GM21526 (cell line): ENCODE data around the gene RILPL1.
"Not testable (repeated sequence)": the region's sequence is repeated elsewhere in the genome, so short reads cannot be mapped to it uniquely, and the experiment has no call there.

Experiments
- ATAC-seq: cut with Tn5 transposase; IDR thresholded peaks from one replicate; pipeline ENCODE4 v1.9.1; 2021; ENCODE audit warnings: moderate library complexity; ENCODE audit not compliant: unreplicated experiment, low FRiP score

Gene RILPL1

GRCh38 chr12:123531091-123531490 lies 2.4 kb downstream of the RILPL1 start:
- no peak for ATAC-seq

DNA sequence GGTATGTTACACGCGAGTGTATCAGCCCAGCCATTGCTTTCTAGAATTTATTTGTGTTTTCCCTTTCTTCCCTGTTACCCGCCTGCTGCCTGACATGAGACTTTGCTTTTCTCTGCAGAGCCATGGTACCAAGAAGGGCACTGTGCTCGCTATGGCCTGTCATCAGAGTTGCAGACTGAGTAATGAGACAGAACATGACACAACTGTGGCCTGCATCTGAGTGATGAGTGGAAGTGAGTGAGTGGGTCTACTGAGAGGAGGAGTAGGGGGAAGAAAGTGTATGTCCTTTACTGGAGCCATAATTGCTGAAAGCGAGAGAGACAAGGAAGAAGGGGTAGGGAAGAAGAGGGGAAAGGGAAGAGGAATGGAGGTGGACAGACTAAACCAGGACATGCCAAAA lies 2.9 kb downstream of the RILPL1 start:
- ATAC-seq = no peak

- ATAC-seq = no peak
Observed at GRCh38 chr12:123529686-123530085, 3.8 kb downstream of the RILPL1 start.

- ATAC-seq = no peak
Observed at GRCh38 chr12:123528858-123529257, 4.7 kb downstream of the RILPL1 start.

DNA sequence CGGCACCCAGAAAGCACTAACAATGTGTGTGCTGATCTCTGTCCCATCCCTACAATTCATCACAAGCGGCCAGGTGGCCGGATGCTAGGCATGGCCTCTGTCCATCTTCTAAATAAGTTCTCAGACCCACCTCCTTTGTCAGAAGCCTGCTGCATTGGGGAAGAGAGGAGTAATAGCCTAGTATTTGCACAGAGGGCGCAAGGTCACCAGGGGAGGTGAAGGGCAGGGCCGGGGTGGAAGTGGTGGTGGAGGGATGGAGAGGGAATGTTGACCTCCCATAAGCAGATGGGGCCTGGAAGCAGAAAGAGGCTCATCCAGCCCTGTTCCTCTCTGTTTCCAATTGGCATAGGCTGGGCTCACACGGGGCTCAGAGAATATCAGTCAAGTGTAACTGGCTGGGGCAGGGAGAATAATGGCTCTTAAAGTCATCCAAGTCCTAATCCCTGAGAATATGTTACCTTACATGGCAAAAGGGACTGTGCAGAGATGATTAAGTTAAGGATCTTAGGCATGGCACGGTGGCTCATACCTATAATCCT lies 6.9 kb downstream of the RILPL1 start:
- no peak for ATAC-seq

- ATAC-seq = no peak
Observed at GRCh38 chr12:123524378-123524777, 9.1 kb downstream of the RILPL1 start.

GRCh38 chr12:123523518-123523917 lies 10.0 kb downstream of the RILPL1 start:
- ATAC-seq = no peak

DNA sequence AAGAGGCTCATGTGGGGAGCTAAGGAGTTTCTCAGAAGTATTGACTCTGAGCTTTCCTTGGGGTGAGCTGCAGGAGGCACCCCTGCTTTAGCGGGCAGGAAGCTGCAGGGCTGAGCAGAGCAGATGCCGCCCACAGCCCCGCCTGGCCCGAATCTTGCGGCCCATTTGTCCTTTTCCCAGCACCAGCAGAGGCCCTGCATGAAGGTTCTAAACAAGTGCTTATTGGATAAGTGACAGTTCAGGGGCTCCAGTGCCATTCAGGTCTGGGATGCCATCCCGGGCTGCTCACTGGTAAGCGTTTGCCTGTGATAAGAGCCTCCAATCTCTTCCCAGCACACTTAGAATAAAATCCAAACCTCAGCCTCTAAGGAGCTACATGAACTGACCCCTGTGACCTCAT lies 11.4 kb downstream of the RILPL1 start:
- ATAC-seq = no peak

DNA sequence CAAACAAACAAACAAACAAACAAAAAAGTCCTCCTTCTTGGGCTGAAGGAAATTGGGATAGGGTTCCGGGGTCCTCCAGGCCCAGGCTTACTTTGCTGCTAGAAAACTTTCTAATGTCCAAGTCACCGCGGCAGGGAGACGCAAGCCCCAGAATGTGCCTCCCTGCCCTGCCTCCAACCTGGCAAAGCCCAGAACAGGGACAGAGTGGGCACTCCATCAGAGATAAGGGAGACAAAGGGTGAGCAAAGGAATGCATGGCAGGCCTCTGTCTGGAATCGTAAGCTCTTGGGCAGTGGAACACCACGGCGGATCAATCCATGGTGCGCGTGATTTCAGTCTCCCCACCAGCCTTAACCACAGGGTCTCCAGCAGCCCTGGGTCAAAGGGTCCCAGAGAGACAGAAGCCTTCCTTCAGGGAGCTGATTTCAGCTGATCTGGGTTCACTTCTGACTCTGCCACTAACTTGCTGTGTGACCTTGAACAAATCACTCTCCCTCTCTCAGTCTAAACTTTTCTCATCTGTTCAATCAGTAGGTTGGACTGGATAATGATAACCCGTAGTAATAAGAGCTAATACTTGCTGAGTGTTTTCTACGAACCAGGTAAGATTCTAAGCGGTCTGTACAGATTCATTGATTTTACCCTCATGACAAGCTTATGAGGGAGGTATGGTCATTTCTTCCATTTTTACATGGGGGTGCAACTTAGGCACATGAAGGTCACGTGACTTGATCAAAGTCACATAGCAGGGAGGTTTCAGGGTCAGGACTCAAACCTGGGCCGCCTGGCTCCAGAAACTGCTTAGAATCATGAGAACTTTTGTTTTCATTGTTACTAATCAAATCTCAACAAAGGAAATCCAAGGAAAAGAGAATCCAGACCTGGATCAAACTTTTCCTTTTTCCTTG lies 12.7 kb downstream of the RILPL1 start:
- no peak for ATAC-seq

DNA sequence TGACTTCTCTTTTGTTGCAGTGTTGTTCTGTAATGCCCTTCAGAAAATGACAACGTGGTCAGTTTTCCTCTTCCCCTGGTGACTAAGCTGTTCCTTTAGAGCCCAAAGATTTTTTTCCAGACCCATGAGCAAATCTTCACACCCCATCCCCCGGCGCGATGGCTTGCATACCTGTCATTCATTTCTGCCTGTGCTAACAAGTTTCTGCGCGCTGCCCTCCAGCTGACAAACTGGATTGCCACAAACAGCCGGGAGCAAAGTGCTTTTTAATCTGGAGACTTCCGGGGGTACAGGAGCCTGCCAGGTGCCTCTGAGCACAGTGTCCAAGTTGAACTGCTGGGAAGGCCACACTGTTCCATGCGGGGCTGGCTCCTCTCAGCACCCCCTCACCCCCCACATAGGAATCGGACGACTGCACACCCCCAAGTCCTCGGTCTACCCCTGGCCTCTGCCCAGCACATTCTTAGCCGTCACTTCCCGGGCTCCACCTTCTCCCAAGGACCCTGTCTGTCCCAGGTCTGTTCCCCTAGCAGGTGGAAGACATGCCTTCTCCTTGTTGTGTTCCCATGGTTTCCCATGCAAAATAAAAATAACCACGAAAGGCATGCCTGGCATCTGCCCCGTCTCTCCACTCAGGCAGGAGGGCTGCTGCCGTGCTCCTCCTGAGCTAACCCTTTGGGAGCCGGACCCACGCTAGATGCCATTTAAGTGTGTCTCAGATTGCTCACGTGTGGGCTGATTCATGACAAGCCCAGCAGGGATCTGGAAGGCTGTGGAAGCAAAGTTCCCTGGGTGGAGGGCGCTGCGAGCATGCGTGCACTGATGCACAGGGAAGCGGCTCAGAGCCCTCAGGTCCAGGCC lies 14.1 kb downstream of the RILPL1 start:
- ATAC-seq = no peak

DNA sequence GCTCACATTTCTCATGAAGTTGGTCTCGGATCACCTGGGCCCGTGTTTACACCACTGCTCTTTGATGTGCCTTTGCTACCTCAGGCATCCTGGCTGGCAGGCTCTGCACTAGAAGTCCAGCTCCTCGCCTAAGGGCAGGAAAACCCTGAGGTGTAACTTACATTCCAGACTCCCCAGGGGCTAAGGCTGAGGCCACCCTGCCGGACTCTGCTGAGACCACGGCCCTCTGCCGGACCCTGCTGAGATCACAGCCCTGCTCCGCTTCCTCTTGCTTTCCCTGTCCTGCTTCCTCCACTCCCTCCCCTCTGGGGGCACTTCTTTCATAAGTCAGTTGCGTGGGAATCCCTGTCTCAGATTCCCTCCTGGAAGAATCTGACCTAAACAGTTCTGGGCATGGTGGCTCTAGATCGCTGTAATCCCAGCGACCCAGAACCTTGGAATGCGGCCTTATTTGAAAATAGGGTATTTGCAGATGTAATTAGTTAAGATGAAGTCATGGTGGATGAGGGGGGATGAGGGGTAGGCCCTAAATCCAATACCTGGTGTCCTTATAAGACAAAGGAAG lies 17.2 kb downstream of the RILPL1 start:
- no peak for ATAC-seq

DNA sequence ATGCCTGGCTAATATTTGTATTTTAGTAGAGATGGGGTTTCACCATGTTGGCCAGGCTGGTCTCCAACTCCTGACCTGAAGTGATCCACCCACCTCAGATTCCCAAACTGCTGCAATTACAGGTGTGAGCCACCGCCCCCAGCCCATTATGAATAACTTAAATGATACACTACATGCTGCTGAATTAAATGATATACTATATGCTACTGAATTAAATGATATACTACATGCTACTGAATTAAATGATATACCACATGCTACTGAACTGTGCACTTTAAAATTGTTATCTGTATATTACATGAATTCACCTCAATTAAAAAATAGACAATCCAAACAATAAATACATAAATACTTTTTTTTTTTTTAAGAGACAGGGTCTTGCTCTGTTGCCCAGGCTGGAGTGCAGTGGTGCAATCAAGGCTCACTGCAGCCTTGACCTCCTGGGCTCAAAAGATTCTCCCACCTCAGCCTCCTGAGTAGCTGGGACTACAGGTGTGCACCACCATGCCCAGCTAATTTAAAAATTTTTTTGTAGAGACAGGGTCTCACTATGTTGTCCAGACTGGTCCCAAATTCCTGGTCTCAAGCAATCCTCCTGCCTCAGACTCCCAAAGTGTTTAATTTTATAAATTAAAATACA lies 18.8 kb downstream of the RILPL1 start:
- ATAC-seq = not testable (repeated sequence)

DNA sequence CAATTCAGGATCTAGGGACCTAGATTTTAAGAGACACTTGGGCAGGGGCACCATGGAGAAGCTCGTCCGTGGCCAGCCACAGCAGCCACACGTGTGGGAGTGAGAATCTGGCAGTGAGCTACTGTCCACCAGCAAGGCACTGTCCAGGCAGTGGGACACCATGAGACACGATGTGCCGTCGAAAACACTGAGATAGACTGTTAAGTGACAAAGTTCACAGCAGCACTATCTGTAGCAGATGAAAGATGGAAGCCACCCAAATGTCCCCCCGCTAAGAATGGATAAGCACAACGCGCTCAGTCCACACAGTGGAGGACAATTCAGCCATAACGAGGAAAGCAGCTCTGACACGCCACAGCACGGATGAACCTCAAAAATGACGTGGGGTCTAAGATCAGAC lies 19.7 kb downstream of the RILPL1 start:
- no peak for ATAC-seq

GRCh38 chr12:123512838-123513665 lies 20.5 kb downstream of the RILPL1 start:
- no peak for ATAC-seq

- ATAC-seq = no peak
Observed at GRCh38 chr12:123506843-123507236, 26.7 kb downstream of the RILPL1 start.

GRCh38 chr12:123506059-123506842 lies 27.3 kb downstream of the RILPL1 start:
- no peak for ATAC-seq

- no peak for ATAC-seq
Observed at GRCh38 chr12:123502163-123502704, 31.3 kb downstream of the RILPL1 start.

- no peak for ATAC-seq
Observed at GRCh38 chr12:123499332-123499731, 34.2 kb downstream of the RILPL1 start.
